GM12865 (cell line): ENCODE data around the gene CERS1.

Experiments
- DNase-seq: peaks from one replicate; pipeline ENCODE4 v3.0.0; 2010; ENCODE audit warnings: low read depth
- H3K4me3 ChIP-seq: 2 replicates; pipeline ENCODE4 v1.5.1; 2011; ENCODE audit warnings: mild to moderate bottlenecking, low read depth, low read length, control low read depth
- TF ChIP-seq, protein P1 (sequence below): IDR thresholded peaks from 2 replicates; pipeline ENCODE4 v1.5.1; 2011; ENCODE audit warnings: low read length, control low read depth, low read depth, inconsistent platforms; ENCODE audit not compliant: insufficient read depth; ENCODE audit errors: missing control alignments

Gene CERS1

DNA sequence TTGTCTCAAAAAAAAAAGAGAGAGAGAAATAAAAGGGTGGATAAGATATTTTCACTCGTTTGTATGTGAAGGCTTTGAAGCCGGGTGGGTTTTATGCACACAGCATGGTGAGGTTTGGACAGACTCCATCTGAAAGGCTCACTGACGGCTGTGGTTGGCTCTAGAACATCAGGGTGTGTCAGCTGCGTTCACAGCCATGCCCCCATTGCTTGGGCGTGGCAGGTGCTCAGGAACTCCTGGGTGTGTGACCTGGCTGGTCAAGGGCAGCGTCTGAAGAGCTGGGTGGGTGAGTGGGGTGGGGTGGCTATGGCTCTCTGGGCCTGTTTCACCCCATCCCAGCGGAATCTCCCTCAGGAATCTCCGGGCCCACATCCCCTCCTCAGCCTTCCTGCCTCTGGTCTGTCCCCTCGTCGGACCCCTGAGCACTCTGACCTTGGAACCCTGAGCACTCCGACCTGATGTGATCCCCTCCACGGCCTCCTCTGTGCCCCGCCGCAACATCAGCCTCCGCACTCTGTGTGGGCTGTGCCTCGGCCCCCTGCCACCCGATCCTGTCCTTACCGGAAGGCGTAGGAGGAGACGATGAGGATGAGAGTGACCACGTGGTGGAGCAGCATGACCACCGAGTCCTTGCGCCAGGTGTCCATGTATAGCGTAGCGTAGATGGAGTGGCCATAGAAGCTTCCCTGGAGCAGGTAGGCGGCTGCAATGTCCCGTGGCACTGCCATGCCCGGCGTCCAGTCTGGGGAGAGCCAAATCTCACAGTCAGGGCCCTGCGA, 12.2 kb downstream of the CERS1 start:
- TF ChIP-seq, protein P1, sequence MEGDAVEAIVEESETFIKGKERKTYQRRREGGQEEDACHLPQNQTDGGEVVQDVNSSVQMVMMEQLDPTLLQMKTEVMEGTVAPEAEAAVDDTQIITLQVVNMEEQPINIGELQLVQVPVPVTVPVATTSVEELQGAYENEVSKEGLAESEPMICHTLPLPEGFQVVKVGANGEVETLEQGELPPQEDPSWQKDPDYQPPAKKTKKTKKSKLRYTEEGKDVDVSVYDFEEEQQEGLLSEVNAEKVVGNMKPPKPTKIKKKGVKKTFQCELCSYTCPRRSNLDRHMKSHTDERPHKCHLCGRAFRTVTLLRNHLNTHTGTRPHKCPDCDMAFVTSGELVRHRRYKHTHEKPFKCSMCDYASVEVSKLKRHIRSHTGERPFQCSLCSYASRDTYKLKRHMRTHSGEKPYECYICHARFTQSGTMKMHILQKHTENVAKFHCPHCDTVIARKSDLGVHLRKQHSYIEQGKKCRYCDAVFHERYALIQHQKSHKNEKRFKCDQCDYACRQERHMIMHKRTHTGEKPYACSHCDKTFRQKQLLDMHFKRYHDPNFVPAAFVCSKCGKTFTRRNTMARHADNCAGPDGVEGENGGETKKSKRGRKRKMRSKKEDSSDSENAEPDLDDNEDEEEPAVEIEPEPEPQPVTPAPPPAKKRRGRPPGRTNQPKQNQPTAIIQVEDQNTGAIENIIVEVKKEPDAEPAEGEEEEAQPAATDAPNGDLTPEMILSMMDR: no peak
- no peak for DNase-seq
- no peak overlapping the region for H3K4me3 ChIP-seq

DNA sequence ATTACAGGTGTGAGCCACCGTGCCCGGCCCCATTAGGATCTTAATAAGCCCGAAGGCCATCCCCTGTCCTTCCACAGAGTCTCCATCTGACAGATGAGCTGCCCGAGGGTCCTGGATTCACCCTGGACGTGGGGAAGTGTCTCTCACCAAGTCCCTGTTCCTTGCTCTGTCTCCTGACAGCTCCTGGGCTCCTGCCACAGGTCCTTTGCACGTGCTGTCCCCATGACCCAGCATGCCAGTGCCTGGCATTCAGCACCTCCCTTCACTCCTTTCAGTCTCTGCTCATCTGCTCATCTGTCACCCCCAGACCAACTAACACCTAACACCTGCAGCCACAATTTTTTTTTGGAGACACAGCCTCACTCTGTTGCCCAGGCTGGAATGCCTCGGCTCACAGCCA, 14.5 kb downstream of the CERS1 start:
- H3K4me3 ChIP-seq: no peak overlapping the region
- TF ChIP-seq, protein P1: no peak
- no peak for DNase-seq

DNA sequence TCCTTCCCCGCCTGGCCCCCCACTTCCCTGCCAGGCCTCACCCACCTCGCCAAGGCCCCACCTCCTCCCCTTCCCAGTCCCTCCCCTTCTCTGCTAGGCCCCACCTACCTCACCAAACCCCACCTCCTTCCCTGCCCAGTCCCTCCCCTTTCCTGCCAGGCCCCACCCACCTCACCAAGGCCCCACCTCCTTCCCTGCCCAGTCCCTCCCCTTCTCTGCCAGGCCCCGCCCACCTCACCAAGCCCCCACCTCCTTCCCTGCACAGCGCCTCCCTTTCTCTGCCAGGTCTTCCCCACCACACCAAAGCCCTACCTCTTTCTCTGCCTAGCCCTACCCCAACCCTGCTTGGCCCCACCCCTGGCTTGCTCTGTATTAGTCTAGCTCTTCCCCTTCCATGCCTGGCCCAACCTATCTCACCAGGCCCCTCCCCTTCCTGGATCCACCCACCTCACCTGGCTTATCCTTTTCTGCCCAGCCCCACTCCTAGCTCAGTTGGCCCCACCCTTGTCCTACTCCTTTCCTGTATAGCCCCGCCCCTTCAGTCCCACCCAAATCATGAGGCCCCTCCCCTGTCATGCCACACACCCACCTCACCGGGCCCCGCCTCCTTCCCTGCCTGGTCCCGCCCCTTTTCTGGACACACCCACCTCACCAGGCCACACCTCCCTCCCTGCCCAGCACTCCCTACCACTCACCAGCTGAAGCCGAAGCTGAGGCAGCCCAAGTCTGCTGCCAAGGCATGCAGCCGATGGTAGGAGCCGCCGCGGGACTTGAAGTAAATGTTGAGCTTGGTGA, 16.2 kb downstream of the CERS1 start:
- peak; percentile 54 for DNase-seq
- TF ChIP-seq, protein P1: no peak
- no peak overlapping the region for H3K4me3 ChIP-seq

DNA sequence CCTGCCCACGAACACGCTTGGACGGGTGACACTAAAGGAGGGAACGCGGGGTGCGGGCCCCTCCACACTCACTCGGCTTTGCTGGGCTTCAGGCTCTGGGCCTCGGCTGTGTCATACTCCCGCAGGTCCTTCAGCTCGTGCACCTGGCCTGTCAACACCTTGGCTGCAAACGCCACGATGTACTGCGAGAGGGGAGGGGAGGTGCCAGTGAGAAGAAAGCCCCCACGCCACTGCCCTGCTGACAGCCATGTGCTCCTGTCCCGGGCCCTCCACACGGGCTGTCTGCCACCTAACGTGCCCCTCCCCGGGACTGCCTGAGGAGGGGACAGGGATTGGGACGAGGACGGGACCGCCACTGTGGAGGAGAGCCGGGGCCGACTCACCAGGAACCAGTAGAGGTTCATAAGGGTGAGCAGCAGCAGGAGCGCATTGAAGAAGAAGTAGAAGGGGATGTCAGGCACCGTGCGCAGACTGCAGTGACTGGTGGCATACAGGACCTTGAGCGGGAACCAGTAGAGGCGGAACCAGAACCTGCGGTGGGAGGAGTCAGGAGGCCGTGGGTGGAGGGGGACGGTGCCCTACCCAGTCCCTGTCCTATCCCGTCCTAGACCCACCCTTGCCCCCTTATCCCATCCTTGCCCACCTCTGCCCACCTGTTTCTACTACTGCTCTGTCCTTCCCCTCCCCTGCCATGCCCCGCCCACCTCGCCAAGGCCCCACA, 16.9 kb downstream of the CERS1 start:
- DNase-seq: no peak
- TF ChIP-seq, protein P1: no peak

DNA sequence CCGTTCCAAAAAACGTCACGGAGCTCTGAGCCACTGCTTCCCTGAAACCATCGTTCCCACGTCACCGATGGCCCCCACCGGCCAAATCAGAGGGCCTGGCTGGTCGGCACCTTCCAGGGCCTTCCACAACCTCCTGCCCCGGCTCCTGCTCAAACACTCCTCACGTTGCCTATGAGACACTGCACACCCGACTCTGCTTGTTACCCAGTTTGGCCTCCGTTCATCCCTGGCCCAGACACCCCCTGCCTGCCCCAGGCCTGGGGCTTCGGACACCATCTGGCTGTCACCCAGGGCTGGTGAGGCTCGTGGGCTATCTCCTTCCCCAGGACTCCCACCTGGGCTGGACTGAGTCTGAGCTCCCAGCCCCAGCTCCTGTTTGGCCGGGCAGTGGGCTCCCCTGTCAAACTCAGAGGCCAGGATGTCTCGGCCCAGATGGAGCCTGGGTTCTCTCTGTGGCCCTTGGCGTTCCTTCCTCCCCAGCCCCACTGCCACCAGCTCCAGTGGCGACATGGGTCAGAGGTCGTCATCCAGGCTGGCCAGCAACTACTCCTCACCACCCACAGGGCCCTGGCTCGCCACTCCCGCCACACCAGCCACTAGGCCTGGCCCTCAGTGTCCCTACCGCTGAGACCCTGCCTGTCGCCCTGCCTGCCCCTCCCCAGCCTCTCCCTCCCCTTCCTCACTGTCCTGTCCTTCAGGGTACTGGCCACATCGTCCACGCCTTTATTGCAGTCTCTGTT, 17.7 kb downstream of the CERS1 start:
- TF ChIP-seq, protein P1: no peak
- no peak overlapping the region for H3K4me3 ChIP-seq
- no peak for DNase-seq

More for the DNA sequence above, 16.9 kb downstream of the CERS1 start:
- no peak overlapping the region for H3K4me3 ChIP-seq

DNA sequence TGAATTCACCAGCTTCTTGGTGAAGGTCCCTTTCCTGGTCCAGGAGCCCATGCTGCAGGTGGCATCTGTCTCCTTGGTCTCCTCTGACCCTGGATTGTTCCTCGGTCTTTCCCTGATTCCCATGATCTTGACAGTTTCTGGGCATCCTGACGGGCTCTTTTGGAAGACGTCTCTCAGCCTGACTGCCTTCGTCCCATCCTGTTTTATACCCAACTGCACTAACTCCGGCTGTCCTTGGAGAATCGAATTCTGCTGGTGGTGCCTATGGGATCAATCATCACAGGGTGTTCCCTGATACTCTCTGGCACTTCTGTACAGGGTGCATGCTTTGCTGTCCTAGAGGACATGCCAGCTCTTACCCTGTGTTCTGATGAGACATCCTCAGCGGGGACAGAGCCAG, 19.1 kb downstream of the CERS1 start:
- DNase-seq: no peak
- no peak overlapping the region for H3K4me3 ChIP-seq
- TF ChIP-seq, protein P1: no peak
